GDM1 (cell line): ENCODE results near the gene KCNAB1.
A peak's percentile ranks its signal among the peaks of the same experiment; 100 is the strongest.

Experiments
- DNase-seq: peaks from one replicate; lab custom pipeline; 2025; lab: John Stamatoyannopoulos, UW

Gene KCNAB1

DNA sequence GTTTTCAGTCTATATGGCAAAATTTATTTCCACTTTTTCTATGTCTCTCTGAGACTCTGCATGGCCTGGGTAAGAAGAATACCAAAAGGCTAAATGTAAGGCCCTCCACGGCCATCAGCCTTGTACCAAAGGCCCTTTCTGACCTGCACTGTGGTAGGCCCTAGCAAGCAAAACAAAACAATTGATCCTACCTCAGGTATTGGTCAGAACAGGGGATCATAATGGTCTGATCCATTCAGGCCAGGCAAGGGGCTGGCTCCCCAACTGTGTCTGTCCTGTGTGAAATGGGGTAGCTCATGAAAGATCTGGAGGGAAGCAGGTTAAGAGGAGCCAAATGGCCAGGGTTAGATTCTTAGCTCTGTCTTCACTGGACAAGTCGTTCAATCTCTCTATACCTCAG lies 253.3 kb downstream of the KCNAB1 start:
- DNase-seq, result no peak

- no peak for DNase-seq
Measured at GRCh38 chr3:156376199-156376598, 255.8 kb downstream of the KCNAB1 start.

DNA sequence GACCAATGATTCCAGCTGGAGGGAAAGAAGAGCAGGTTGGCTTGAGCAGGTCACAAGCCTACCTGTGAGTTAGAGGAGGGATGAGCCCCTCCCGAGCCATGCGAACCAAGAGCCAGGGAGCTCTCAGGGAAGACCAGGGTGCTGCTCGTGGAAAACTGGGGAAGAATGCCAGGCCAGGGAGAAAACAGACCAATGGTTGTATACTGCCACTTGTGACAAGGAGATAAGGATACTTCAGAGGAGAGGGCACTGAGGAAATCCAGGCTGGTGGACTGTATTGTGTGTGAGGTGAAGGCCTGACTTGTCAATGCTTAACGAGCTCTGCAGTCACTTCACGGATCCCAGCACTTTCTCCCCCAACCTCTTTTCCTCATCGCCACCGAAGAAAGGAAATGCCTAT lies 256.9 kb downstream of the KCNAB1 start:
- no peak for DNase-seq

GRCh38 chr3:156377718-156378117 lies 257.3 kb downstream of the KCNAB1 start:
- DNase-seq, result no peak

DNA sequence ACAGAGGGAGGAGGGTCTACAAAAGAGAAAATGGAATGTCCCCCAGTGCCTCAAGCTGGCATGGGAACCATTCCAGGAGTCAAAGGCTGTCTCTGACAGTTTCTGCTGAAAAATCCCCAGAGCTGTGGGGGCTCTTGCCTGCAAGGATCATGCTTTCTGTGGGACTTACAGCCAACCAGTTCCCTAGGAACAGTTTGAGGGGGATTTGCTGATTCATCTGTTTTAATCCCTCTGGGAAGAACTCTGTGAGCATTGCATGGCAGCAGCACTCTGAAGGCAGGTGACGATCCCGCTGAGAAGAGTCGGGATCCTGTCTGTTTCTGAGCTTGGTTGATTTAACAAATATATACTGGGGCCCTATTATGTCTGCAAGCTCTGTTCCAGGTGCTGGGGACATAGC lies 258.5 kb downstream of the KCNAB1 start:
- no peak for DNase-seq

DNA sequence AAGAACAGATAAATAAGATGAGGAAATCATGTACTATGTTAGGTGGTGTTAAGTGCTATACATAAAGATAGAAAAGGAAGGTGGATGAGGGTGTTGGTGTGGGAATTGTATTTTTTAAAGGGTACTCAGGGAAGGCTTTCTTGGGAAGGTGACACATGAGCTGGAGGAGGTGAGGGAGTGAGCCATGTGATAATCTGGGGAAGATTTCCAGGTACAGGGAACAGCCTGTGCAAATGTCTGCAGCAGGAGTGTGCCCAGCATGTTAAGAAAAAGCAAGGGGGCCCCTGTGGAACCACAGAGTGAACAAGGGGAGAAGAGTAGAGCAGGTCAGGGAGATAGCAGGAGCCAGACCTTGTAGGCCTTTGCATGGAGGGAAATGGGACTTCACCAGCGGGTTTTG lies 258.9 kb downstream of the KCNAB1 start:
- DNase-seq, result no peak

GRCh38 chr3:156381253-156381652 lies 260.9 kb downstream of the KCNAB1 start:
- DNase-seq, result no peak

GRCh38 chr3:156382458-156383346 lies 262.3 kb downstream of the KCNAB1 start:
- DNase-seq, result peak; percentile 7

DNA sequence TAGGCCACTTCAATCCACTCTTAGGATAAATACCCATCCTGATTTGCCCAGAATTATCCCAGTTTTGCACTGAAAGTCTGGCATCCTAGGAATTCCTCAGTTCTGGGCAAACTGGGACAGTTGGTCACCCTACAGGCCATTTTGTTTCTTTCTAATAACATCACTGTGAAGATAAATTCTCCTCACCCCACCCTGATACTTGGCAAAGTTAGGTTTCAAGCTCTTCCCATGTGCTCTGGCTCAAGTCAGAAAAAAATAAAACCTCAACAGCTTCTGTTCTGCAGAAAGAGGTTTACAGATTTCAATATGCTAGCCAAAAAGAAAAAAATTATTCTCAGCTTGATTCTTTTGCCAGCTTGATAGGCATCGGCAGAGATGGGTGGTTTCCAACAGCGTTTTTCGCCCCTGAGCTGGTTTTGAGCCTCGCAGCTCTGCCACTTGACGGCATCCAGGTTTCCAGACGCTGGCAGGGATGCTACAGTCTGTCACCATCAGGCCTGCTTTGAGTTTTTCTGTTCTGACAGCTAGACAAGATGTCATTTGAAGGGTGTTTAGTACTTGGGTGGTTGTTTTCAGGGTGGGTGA lies 263.2 kb downstream of the KCNAB1 start:
- no peak for DNase-seq

GRCh38 chr3:156388497-156389448 lies 268.4 kb downstream of the KCNAB1 start:
- no peak for DNase-seq

GRCh38 chr3:156389449-156389950 lies 269.1 kb downstream of the KCNAB1 start:
- no peak for DNase-seq

GRCh38 chr3:156390846-156391245 lies 270.5 kb downstream of the KCNAB1 start:
- DNase-seq, result no peak

GRCh38 chr3:156395961-156396710 lies 275.8 kb downstream of the KCNAB1 start:
- DNase-seq, result no peak

DNA sequence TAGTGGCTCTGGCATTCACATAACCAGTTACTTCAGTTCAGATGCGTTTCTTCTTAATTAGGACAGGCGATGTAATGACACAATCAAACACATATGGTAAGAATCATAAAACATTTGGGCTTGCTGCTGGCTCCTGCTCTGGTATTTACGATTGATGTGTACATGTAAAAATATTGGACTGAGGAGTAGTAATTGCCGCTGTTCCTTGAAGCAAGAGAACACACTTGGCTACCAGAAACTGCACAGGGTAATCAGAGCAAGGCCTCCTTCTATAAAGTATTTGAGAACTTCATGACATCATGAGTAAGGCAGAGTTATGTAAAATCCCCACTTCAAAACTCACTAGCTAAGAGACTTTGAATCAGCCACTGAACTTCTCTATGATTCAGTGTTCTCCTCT lies 276.5 kb downstream of the KCNAB1 start:
- DNase-seq, result no peak

DNA sequence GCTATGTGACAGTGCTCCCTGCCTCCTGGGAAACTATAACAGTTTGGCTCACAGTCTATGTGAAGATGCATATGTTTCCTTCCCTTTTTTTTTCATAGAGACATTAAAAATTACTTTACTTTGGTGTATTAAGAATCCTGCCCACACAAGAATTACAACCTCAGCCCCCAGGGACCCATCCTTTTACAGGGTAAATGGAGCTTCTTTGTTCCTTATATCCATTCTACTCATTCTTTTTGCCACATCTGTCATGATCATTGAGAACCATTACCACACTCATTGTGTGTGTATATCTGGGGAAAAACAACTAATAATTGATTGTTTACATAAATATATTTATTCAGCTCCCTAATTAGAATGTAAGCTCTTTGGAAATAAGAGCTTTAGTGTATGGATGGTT lies 277.2 kb downstream of the KCNAB1 start:
- no peak for DNase-seq

DNA sequence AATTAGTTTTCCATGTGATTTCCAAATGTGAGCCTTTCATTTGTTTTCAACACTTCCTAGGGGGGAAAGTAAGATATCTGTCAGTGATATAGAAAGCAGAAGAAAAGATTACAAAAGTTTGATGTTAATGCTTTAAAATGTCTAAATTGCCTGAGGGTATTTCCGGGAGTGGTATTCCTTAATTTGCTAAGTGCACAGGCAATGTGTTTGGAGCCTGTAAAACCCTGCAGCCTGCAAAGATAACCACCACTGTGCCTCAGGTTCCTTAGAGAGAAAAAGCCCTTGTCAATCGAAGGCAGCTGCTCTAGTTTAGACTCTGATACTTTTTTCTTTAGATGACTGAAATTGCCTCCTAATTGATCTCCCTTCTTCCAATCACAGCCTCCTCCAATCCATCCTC lies 279.7 kb downstream of the KCNAB1 start:
- no peak for DNase-seq

- no peak for DNase-seq
Measured at GRCh38 chr3:156400735-156401134, 280.4 kb downstream of the KCNAB1 start.

GRCh38 chr3:156404217-156404616 lies 283.8 kb downstream of the KCNAB1 start:
- no peak for DNase-seq

- DNase-seq, result no peak
Measured at GRCh38 chr3:156406393-156406792, 286.0 kb downstream of the KCNAB1 start.

- no peak for DNase-seq
Measured at GRCh38 chr3:156407617-156408225, 287.3 kb downstream of the KCNAB1 start.

DNA sequence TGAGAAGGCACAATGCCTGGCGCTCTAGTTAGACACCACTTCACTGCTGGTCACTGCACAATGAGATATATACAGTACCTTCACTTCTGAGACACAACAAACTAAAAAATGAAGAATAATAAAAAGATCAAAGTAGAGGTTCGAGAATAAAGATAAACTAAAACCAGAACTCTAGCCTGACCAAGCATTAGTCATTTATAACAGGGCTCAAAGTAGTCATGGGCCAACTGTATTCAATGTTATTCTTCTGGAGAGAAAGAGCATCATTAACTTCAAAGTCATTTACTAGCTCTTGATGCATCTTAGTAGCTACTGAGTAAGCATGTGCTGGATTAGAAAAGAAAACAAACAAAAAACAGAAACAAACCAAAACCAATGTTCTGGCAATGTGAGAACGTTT lies 289.3 kb downstream of the KCNAB1 start:
- no peak for DNase-seq
